HG03196 (cell line): Measurements from ENCODE around the gene GZMM.
A peak's percentile ranks its signal among the peaks of the same experiment; 100 is the strongest.

Source experiments
- ATAC-seq: cut with Tn5 transposase; IDR thresholded peaks from one replicate; pipeline ENCODE4 v1.9.1; 2021; ENCODE audit not compliant: unreplicated experiment

The GZMM gene

GRCh38 chr19:543910-544608, at the start of gene GZMM:
Gene GZMM, plus strand, starts transcription at chr19:544053. Its CDS starts 19 bp downstream, at chr19:544072.
- no peak for ATAC-seq

- ATAC-seq: no peak
Measured at GRCh38 chr19:494171-495080, 49.4 kb upstream of the GZMM start.

GRCh38 chr19:495081-495401, 48.8 kb upstream of the GZMM start:
- no peak for ATAC-seq

- no peak for ATAC-seq
Measured at GRCh38 chr19:495402-496111, 48.3 kb upstream of the GZMM start.

GRCh38 chr19:496112-496665, 47.7 kb upstream of the GZMM start, which contains the start of gene MADCAM1:
Gene MADCAM1, plus strand, starts transcription at chr19:496486. Its CDS starts 14 bp downstream, at chr19:496500.
- no peak for ATAC-seq

- no peak for ATAC-seq
Measured at GRCh38 chr19:496986-497385, 46.9 kb upstream of the GZMM start.

- ATAC-seq: no peak
Measured at GRCh38 chr19:497491-497868, 46.4 kb upstream of the GZMM start.

- no peak for ATAC-seq
Measured at GRCh38 chr19:497869-498510, 45.9 kb upstream of the GZMM start.

GRCh38 chr19:498511-498891, 45.4 kb upstream of the GZMM start:
- no peak for ATAC-seq

GRCh38 chr19:498977-499623, 44.8 kb upstream of the GZMM start:
- no peak for ATAC-seq

- no peak for ATAC-seq
Measured at GRCh38 chr19:501646-502045, 42.2 kb upstream of the GZMM start.

- ATAC-seq: no peak
Measured at GRCh38 chr19:504616-505015, 39.2 kb upstream of the GZMM start.

- peak; percentile 60 for ATAC-seq
Measured at GRCh38 chr19:506404-507285, 37.2 kb upstream of the GZMM start.

- peak; percentile 64 for ATAC-seq
Measured at GRCh38 chr19:507286-508203, 36.3 kb upstream of the GZMM start, which contains the start of gene TPGS1. Gene TPGS1, plus strand, starts transcription at chr19:507497. Its CDS starts 10 bp downstream, at chr19:507507.

GRCh38 chr19:508204-509150, 35.4 kb upstream of the GZMM start:
- ATAC-seq: no peak

- no peak for ATAC-seq
Measured at GRCh38 chr19:510606-511100, 33.2 kb upstream of the GZMM start.
